Neutrophil (primary cell): Measurements from ENCODE around the gene MYO15A.

Experiments
- H3K27ac ChIP-seq: fragments of 200-600 bp; sonication (generic); 2 replicates; pipeline ENCODE4 v1.5.1; 2016; ENCODE audit warnings: mild to moderate bottlenecking, moderate library complexity
- H3K27me3 ChIP-seq: fragments of 200-600 bp; sonication (generic); 2 replicates; pipeline ENCODE4 v1.6.0; 2016; ENCODE audit warnings: mild to moderate bottlenecking
- H3K36me3 ChIP-seq: fragments of 200-600 bp; sonication (generic); 2 replicates; pipeline ENCODE4 v1.5.1; 2017
- H3K4me1 ChIP-seq, 2 experiments: fragments of 200-600 bp in 1 of 2; sonication (generic) in 1 of 2; 1 replicate in 1 of 2; 2 replicates in 1 of 2; pipeline versions ENCODE4 v1.5.1 to v1.6.1; 2013 to 2016; ENCODE audit warnings: low read depth in 1 of 2, low read length in 1 of 2, mild to moderate bottlenecking in 1 of 2, moderate library complexity in 1 of 2; ENCODE audit not compliant: control insufficient read depth in 1 of 2, insufficient read depth in 1 of 2
- H3K4me3 ChIP-seq, 2 experiments: fragments of 200-600 bp in 1 of 2; sonication (generic) in 1 of 2; 1 replicate in 1 of 2; 2 replicates in 1 of 2; pipeline ENCODE4 v1.5.1; 2013 to 2016; ENCODE audit warnings: low read depth in 1 of 2, low read length in 1 of 2, mild to moderate bottlenecking in 1 of 2, moderate library complexity in 1 of 2
- H3K9me3 ChIP-seq: fragments of 200-600 bp; sonication (generic); 2 replicates; pipeline ENCODE4 v1.5.1; 2016
- CTCF ChIP-seq: fragments of 200-600 bp; sonication (generic); IDR thresholded peaks from 2 replicates; pipeline ENCODE4 v1.5.1; 2016; ENCODE audit warnings: antibody characterized with exemption

The MYO15A gene

GRCh38 chr17:18102640-18103039 lies 5.9 kb upstream of the MYO15A start:
- Histone ChIP-seq H3K9me3 (no peaks in the 10 kb centered on the region), H3K27me3 (no peaks in the 10 kb centered on the region), H3K4me1 (peaks cover 0 to 3% of the 10 kb centered on the region in 2 experiments), H3K27ac (no peak overlapping the region), H3K4me3 (no peak overlapping the region), H3K36me3 (peaks cover 87% of the 10 kb centered on the region)
- TF ChIP-seq CTCF = no peak

- TF ChIP-seq CTCF = no peak
- no peak overlapping the region for H3K27ac ChIP-seq
- no peaks in the 10 kb centered on the region for H3K9me3 ChIP-seq
- peaks cover 0 to 3% of the 10 kb centered on the region in 2 experiments for H3K4me1 ChIP-seq
- no peaks in the 10 kb centered on the region for H3K27me3 ChIP-seq
- peaks cover 69% of the 10 kb centered on the region for H3K36me3 ChIP-seq
- no peak overlapping the region for H3K4me3 ChIP-seq
Measured at GRCh38 chr17:18105027-18105426, 3.5 kb upstream of the MYO15A start.

- no peaks in the 10 kb centered on the region for H3K9me3 ChIP-seq
- H3K27me3 ChIP-seq = no peaks in the 10 kb centered on the region
- H3K4me3 ChIP-seq = no peak overlapping the region
- H3K4me1 ChIP-seq = peaks cover 0 to 3% of the 10 kb centered on the region in 2 experiments
- no peak for TF ChIP-seq CTCF
- H3K27ac ChIP-seq = no peak overlapping the region
- H3K36me3 ChIP-seq = peaks cover 63% of the 10 kb centered on the region
Measured at GRCh38 chr17:18105595-18105994, 3.0 kb upstream of the MYO15A start.

- Histone ChIP-seq H3K4me1 (peaks cover 0 to 3% of the 10 kb centered on the region in 2 experiments), H3K4me3 (no peak overlapping the region), H3K27ac (no peak overlapping the region), H3K27me3 (no peaks in the 10 kb centered on the region), H3K36me3 (peaks cover 58% of the 10 kb centered on the region), H3K9me3 (no peaks in the 10 kb centered on the region)
- TF ChIP-seq CTCF = no peak
Measured at GRCh38 chr17:18106211-18106610, 2.3 kb upstream of the MYO15A start.

- H3K4me3 ChIP-seq = no peak overlapping the region
- H3K27me3 ChIP-seq = no peaks in the 10 kb centered on the region
- TF ChIP-seq CTCF = no peak
- no peak overlapping the region for H3K27ac ChIP-seq
- no peaks in the 10 kb centered on the region for H3K9me3 ChIP-seq
- H3K36me3 ChIP-seq = peaks cover 48% of the 10 kb centered on the region
- H3K4me1 ChIP-seq = peaks cover 0 to 3% of the 10 kb centered on the region in 2 experiments
Measured at GRCh38 chr17:18107061-18107790, 1.3 kb upstream of the MYO15A start.
